Panc1 (cell line): Measurements from ENCODE around the gene RNF224. TPM values are rescaled to one million over a fixed set of nuclear protein-coding genes. Genes with fewer than 3 reads are reported as not detected.
A peak's percentile ranks its signal among the peaks of the same experiment; 100 is the strongest.
"Not testable (repeated sequence)": the region's sequence is repeated elsewhere in the genome, so short reads cannot be mapped to it uniquely, and the experiment has no call there.

Source experiments
- ATAC-seq: fragments of 200-7000 bp; cut with Tn5 transposase; 2 replicates; pipeline ENCODE4 v1.9.1; 2020; ENCODE audit warnings: mild to moderate bottlenecking, moderate library complexity
- BruUV-seq: library from RNA; stranded (reverse); fragments of 400-500 nt; replicated peaks from 2 replicates; lab custom pipeline; 2021; lab: Mats Ljungman, UMichigan
- CTCF ChIA-PET: fragments of 300-600 bp; sonication (Branson Sonifier 250); formaldehyde crosslinking; loops from one replicate; lab custom pipeline; 2022; ENCODE audit warnings: antibody characterized with exemption; lab: Charles Lee
- POLR2A ChIA-PET: fragments of 300-600 bp; sonication (Branson Sonifier 250); formaldehyde crosslinking; loops from one replicate; lab custom pipeline; 2022; ENCODE audit warnings: antibody characterized with exemption; lab: Charles Lee
- DNase-seq: peaks from one replicate; pipeline ENCODE4 v3.0.0-alpha.2; 2010; ENCODE audit warnings: low read depth, low spot score
- H3K27ac ChIP-seq: 2 replicates; pipeline ENCODE4 v1.5.1; 2011; ENCODE audit warnings: mild to moderate bottlenecking, low read length, inconsistent platforms
- H3K27me3 ChIP-seq: fragments of 200-500 bp; sonication (Bioruptor generic); 2 replicates; pipeline ENCODE4 v1.6.0; 2014; ENCODE audit warnings: low read length, inconsistent platforms; ENCODE audit not compliant: control insufficient read depth, insufficient read depth
- H3K36me3 ChIP-seq: fragments of 200-500 bp; sonication (Bioruptor generic); 2 replicates; pipeline ENCODE4 v1.5.1; 2014; ENCODE audit warnings: inconsistent platforms, mild to moderate bottlenecking, low read length, moderate library complexity; ENCODE audit not compliant: control insufficient read depth, insufficient read depth
- H3K4me1 ChIP-seq: 2 replicates; pipeline ENCODE4 v1.5.1; 2011; ENCODE audit warnings: inconsistent platforms, mild to moderate bottlenecking, low read length, moderate library complexity; ENCODE audit not compliant: control insufficient read depth, insufficient read depth
- H3K4me3 ChIP-seq, 2 experiments: 2 replicates each; pipeline ENCODE4 v1.5.1; 2011 to 2012; ENCODE audit warnings: low read depth in 2 of 2, low read length in 2 of 2, mild to moderate bottlenecking in 2 of 2, inconsistent platforms in 1 of 2, moderate library complexity in 1 of 2
- H3K9me3 ChIP-seq: fragments of 200-500 bp; sonication (Bioruptor generic); 2 replicates; pipeline ENCODE4 v1.5.1; 2014; ENCODE audit warnings: low read depth, mild to moderate bottlenecking, inconsistent platforms, low read length, moderate library complexity; ENCODE audit not compliant: control insufficient read depth, insufficient read depth
- CTCF ChIP-seq: fragments of 450-650 bp; IDR thresholded peaks from 2 replicates; pipeline ENCODE4 v1.5.1; 2017; ENCODE audit warnings: mild to moderate bottlenecking
- POLR2AphosphoS5 ChIP-seq: IDR thresholded peaks from 2 replicates; pipeline ENCODE4 v1.6.1; 2012; ENCODE audit warnings: mild to moderate bottlenecking, low read depth, low read length, moderate library complexity
- REST ChIP-seq, 2 experiments: IDR thresholded peaks; 2 replicates each; pipeline ENCODE4 v1.6.1; 2011 to 2012; ENCODE audit warnings: low read depth in 2 of 2, control low read depth in 1 of 2, low read length in 1 of 2, mild to moderate bottlenecking in 1 of 2, moderate library complexity in 1 of 2; ENCODE audit not compliant: insufficient read depth in 1 of 2
- SIN3A ChIP-seq: IDR thresholded peaks from 2 replicates; pipeline ENCODE4 v1.6.1; 2012; ENCODE audit warnings: low read depth, mild to moderate bottlenecking, low read length, moderate library complexity, borderline replicate concordance; ENCODE audit not compliant: insufficient read depth
- TCF7L2 ChIP-seq: IDR thresholded peaks from 2 replicates; pipeline ENCODE4 v1.6.1; 2011; ENCODE audit warnings: mild to moderate bottlenecking, low read depth, low read length, inconsistent platforms
- in situ Hi-C: cut with HindIII; loops from 2 replicates; pipeline ENCODE4 v1.10.0; 2016; ENCODE audit warnings: low sequenced_read_pairs, low pct_unique_long_range_greater_than_20kb
- intact Hi-C: fragments of 100-400 bp; cut with micrococcal nuclease; formaldehyde crosslinking; loops from one replicate; pipeline ENCODE4 v1.10.0; 2022; ENCODE audit not compliant: unreplicated experiment
- total RNA-seq: library from RNA; stranded (reverse); gene quantifications from one replicate; pipeline ENCODE4 v1.2.1, GENCODE V29; 2021; ENCODE audit not compliant: unreplicated experiment

The RNF224 gene
- total RNA-seq, 1 experiment from 2014 or later: 0.15 TPM

GRCh38 chr9:137241490-137242268 lies 14.4 kb downstream of the RNF224 start:
- in situ Hi-C loops (no loop called here), intact Hi-C loops (no loop called here)
- ChIA-PET CTCF (no interaction called here), POLR2A (interaction anchor here (1.6 kb wide), 1 partner anchor 12 kb away, joined by 4 read pairs; no protein-coding TSS in a partner anchor)
- Histone ChIP-seq H3K27me3 (no peaks in the 10 kb centered on the region), H3K9me3 (no peaks in the 10 kb centered on the region), H3K27ac (peak overlapping the region; percentile 77; the same call in 1 of the 2 replicates), H3K4me1 (peaks cover 41% of the 10 kb centered on the region), H3K36me3 (peaks cover 4% of the 10 kb centered on the region), H3K4me3 (peak overlapping the region; percentile 58 to 70)
- BruUV-seq: no TSS peak
- TF ChIP-seq SIN3A: no peak
- no peak for TF ChIP-seq CTCF
- no peak for TF ChIP-seq TCF7L2
- no peak for TF ChIP-seq POLR2AphosphoS5
- no peak for TF ChIP-seq REST (IDR thresholded peaks at IDR 0.05; ENCODE audit: insufficient read depth in 1 of 2, low read depth in 2 of 2, low read length in 1 of 2)
- DNase-seq (no peak), ATAC-seq (peak; percentile 7)

- intact Hi-C loops: no loop called here
- no TSS peak for BruUV-seq
- no peaks in the 10 kb centered on the region for H3K9me3 ChIP-seq
- DNase-seq (no peak), ATAC-seq (no peak)
- H3K36me3 ChIP-seq: peaks cover 4% of the 10 kb centered on the region
- in situ Hi-C loops: no loop called here
- no peaks in the 10 kb centered on the region for H3K27me3 ChIP-seq
- peak overlapping the region; percentile 77 for H3K27ac ChIP-seq
- peak overlapping the region; percentile 58 to 70 for H3K4me3 ChIP-seq
- ChIA-PET POLR2A (interaction anchor here (0.6 to 1.6 kb wide), 2 partner anchors 12 to 80 kb away, joined by 4 to 17 read pairs; no protein-coding TSS in a partner anchor), CTCF (no interaction called here)
- H3K4me1 ChIP-seq: peaks cover 33% of the 10 kb centered on the region
- TF ChIP-seq SIN3A (no peak), TCF7L2 (no peak), REST (IDR thresholded peaks at IDR 0.05; ENCODE audit: insufficient read depth in 1 of 2, low read depth in 2 of 2, low read length in 1 of 2) (no peak), POLR2AphosphoS5 (no peak; the same call in 1 of the 2 replicates), CTCF (no peak)
Observed at GRCh38 chr9:137242269-137243203, 15.2 kb downstream of the RNF224 start.

- DNase-seq, H3K36me3 ChIP-seq, H3K27me3 ChIP-seq, CTCF ChIA-PET, intact Hi-C loops, H3K9me3 ChIP-seq, ATAC-seq, in situ Hi-C loops: not testable (repeated sequence)
- BruUV-seq: TSS peak; percentile 96
- Histone ChIP-seq H3K4me1 (peaks cover 26% of the 10 kb centered on the region), H3K4me3 (peak overlapping the region; percentile 58 to 70), H3K27ac (peak overlapping the region; percentile 4; the same call in 1 of the 2 replicates)
- POLR2A ChIA-PET: interaction anchor here (1.6 kb wide), 1 partner anchor 11 kb away, joined by 4 read pairs; no protein-coding TSS in a partner anchor
Observed at GRCh38 chr9:137243266-137243625, 15.9 kb downstream of the RNF224 start.
